Mesothelial cell of epicardium (in vitro differentiated cells): ENCODE measurements around the gene ZFAND3. TPM values are rescaled to one million over a fixed set of nuclear protein-coding genes. Genes with fewer than 3 reads are reported as not detected.
A peak's percentile ranks its signal among the peaks of the same experiment; 100 is the strongest.

Experiments used
- DNase-seq, 2 experiments: peaks; one replicate each; pipeline ENCODE4 v3.0.0; 2021; ENCODE audit warnings: low spot score in 2 of 2; ENCODE audit not compliant: unreplicated experiment in 2 of 2
- H3K27ac Mint-ChIP-seq: 2 replicates; pipeline ENCODE4 v1.8.0; 2021; ENCODE audit warnings: mixed read lengths
- H3K27me3 Mint-ChIP-seq: 2 replicates; pipeline ENCODE4 v1.8.0; 2021; ENCODE audit warnings: low read depth, mixed read lengths
- H3K36me3 Mint-ChIP-seq: 2 replicates; pipeline ENCODE4 v1.8.0; 2021; ENCODE audit warnings: mixed read lengths
- H3K4me1 Mint-ChIP-seq: 2 replicates; pipeline ENCODE4 v1.8.0; 2021; ENCODE audit warnings: mixed read lengths
- H3K4me3 Mint-ChIP-seq: 2 replicates; pipeline ENCODE4 v1.8.0; 2021; ENCODE audit warnings: mild to moderate bottlenecking, moderate library complexity, mixed read lengths
- H3K9me3 Mint-ChIP-seq: 2 replicates; pipeline ENCODE4 v1.8.0; 2021; ENCODE audit warnings: mixed read lengths
- CTCF ChIP-seq: fragments of 200-600 bp; sonication (generic); IDR thresholded peaks from one replicate; pipeline ENCODE4 v1.5.0; 2021; ENCODE audit warnings: antibody characterized with exemption; ENCODE audit not compliant: unreplicated experiment
- total RNA-seq: library from RNA; stranded (reverse); gene quantifications from 3 replicates; pipeline ENCODE4 v1.2.1, GENCODE V29; 2021

The ZFAND3 gene
- total RNA-seq, 1 donor from 2014 or later = 81.2 TPM

- no peaks in the 10 kb centered on the region for H3K9me3 Mint-ChIP-seq
- H3K27ac Mint-ChIP-seq = peak overlapping the region; percentile 67
- no peak for TF ChIP-seq CTCF
- no peaks in the 10 kb centered on the region for H3K36me3 Mint-ChIP-seq
- H3K27me3 Mint-ChIP-seq = no peaks in the 10 kb centered on the region
- no peak overlapping the region for H3K4me3 Mint-ChIP-seq
- no peak for DNase-seq
- H3K4me1 Mint-ChIP-seq = peaks cover 14% of the 10 kb centered on the region
Measured at GRCh38 chr6:37903351-37904340, 84.1 kb downstream of the ZFAND3 start.

- peaks cover 17% of the 10 kb centered on the region for H3K4me1 Mint-ChIP-seq
- no peak overlapping the region for H3K4me3 Mint-ChIP-seq
- no peak for TF ChIP-seq CTCF
- DNase-seq = no peak
- H3K27ac Mint-ChIP-seq = no peak overlapping the region
- H3K36me3 Mint-ChIP-seq = peaks cover 2% of the 10 kb centered on the region
- no peaks in the 10 kb centered on the region for H3K27me3 Mint-ChIP-seq
- no peaks in the 10 kb centered on the region for H3K9me3 Mint-ChIP-seq
Measured at GRCh38 chr6:37904590-37904989, 85.1 kb downstream of the ZFAND3 start.

GRCh38 chr6:37906121-37906520 is 86.6 kb downstream of the ZFAND3 start:
- Mint-ChIP-seq H3K27me3 (no peaks in the 10 kb centered on the region), H3K36me3 (peaks cover 6% of the 10 kb centered on the region), H3K9me3 (peaks cover 6% of the 10 kb centered on the region), H3K4me3 (no peak overlapping the region), H3K4me1 (peaks cover 16% of the 10 kb centered on the region), H3K27ac (no peak overlapping the region)
- no peak for DNase-seq
- TF ChIP-seq CTCF = no peak

- Mint-ChIP-seq H3K4me3 (no peak overlapping the region), H3K27ac (no peak overlapping the region), H3K36me3 (peaks cover 21% of the 10 kb centered on the region), H3K27me3 (no peaks in the 10 kb centered on the region), H3K9me3 (peaks cover 13% of the 10 kb centered on the region), H3K4me1 (peaks cover 11% of the 10 kb centered on the region)
- TF ChIP-seq CTCF = no peak
- DNase-seq = no peak
Measured at GRCh38 chr6:37910998-37911397, 91.5 kb downstream of the ZFAND3 start.

GRCh38 chr6:37913210-37913609 is 93.7 kb downstream of the ZFAND3 start:
- no peak for TF ChIP-seq CTCF
- no peak for DNase-seq
- H3K4me1 Mint-ChIP-seq = peaks cover 23% of the 10 kb centered on the region
- peaks cover 13% of the 10 kb centered on the region for H3K9me3 Mint-ChIP-seq
- H3K4me3 Mint-ChIP-seq = no peak overlapping the region
- no peak overlapping the region for H3K27ac Mint-ChIP-seq
- peaks cover 23% of the 10 kb centered on the region for H3K36me3 Mint-ChIP-seq
- H3K27me3 Mint-ChIP-seq = no peaks in the 10 kb centered on the region
